HG03108 (cell line): ENCODE measurements around the gene PSMB4.
"Not testable (repeated sequence)": the region's sequence is repeated elsewhere in the genome, so short reads cannot be mapped to it uniquely, and the experiment has no call there.

ENCODE experiments used
- ATAC-seq: cut with Tn5 transposase; IDR thresholded peaks from one replicate; pipeline ENCODE4 v1.9.1; 2021; ENCODE audit warnings: moderate library complexity; ENCODE audit not compliant: unreplicated experiment

Gene PSMB4

GRCh38 chr1:151386002-151386401, 13.4 kb upstream of the PSMB4 start:
- ATAC-seq, result no peak

GRCh38 chr1:151390221-151391078, 8.9 kb upstream of the PSMB4 start:
- not testable (repeated sequence) for ATAC-seq

- no peak for ATAC-seq
Observed at GRCh38 chr1:151391079-151391563, 8.3 kb upstream of the PSMB4 start.

GRCh38 chr1:151393583-151393982, 5.8 kb upstream of the PSMB4 start:
- ATAC-seq, result no peak

- not testable (repeated sequence) for ATAC-seq
Observed at GRCh38 chr1:151396265-151396664, 3.1 kb upstream of the PSMB4 start.

GRCh38 chr1:151401125-151401788, 1.9 kb downstream of the PSMB4 start:
- no peak for ATAC-seq

GRCh38 chr1:151401860-151402259, 2.5 kb downstream of the PSMB4 start:
- ATAC-seq, result no peak

GRCh38 chr1:151402764-151403163, 3.4 kb downstream of the PSMB4 start:
- ATAC-seq, result no peak

- ATAC-seq, result no peak
Observed at GRCh38 chr1:151403612-151404011, 4.2 kb downstream of the PSMB4 start.

- ATAC-seq, result no peak
Observed at GRCh38 chr1:151405187-151405951, 6.0 kb downstream of the PSMB4 start.

- no peak for ATAC-seq
Observed at GRCh38 chr1:151406176-151406575, 6.8 kb downstream of the PSMB4 start.

- no peak for ATAC-seq
Observed at GRCh38 chr1:151407304-151407703, 7.9 kb downstream of the PSMB4 start.

- ATAC-seq, result no peak
Observed at GRCh38 chr1:151408891-151409290, 9.5 kb downstream of the PSMB4 start.

GRCh38 chr1:151411884-151412283, 12.5 kb downstream of the PSMB4 start:
- ATAC-seq, result no peak

GRCh38 chr1:151416231-151416630, 16.9 kb downstream of the PSMB4 start:
- no peak for ATAC-seq

- ATAC-seq, result no peak
Observed at GRCh38 chr1:151418081-151418480, 18.7 kb downstream of the PSMB4 start.

GRCh38 chr1:151419819-151420218, 20.4 kb downstream of the PSMB4 start:
- ATAC-seq, result no peak

GRCh38 chr1:151425103-151425502, 25.7 kb downstream of the PSMB4 start:
- ATAC-seq, result no peak

GRCh38 chr1:151428068-151428467, 28.7 kb downstream of the PSMB4 start:
- ATAC-seq, result no peak

GRCh38 chr1:151433827-151434226, 34.5 kb downstream of the PSMB4 start:
- not testable (repeated sequence) for ATAC-seq

- ATAC-seq, result no peak
Observed at GRCh38 chr1:151435174-151435573, 35.8 kb downstream of the PSMB4 start.
